H1 (cell line): ENCODE data around the gene SLFN12L. TPM values are rescaled to one million over a fixed set of nuclear protein-coding genes. Genes with fewer than 3 reads are reported as not detected.

Experiments used
- CTCF ChIA-PET: fragments of 300-600 bp; sonication (Branson Sonifier 250); formaldehyde crosslinking; loops from one replicate; lab custom pipeline; 2021; ENCODE audit not compliant: partially characterized antibody; lab: Charles Lee
- POLR2A ChIA-PET: fragments of 300-600 bp; sonication (Branson Sonifier 250); formaldehyde crosslinking; loops from one replicate; lab custom pipeline; 2021; ENCODE audit warnings: inconsistent platforms; ENCODE audit not compliant: partially characterized antibody; lab: Charles Lee
- DNase-seq, 2 experiments: peaks; one replicate each; pipeline versions ENCODE4 v3.0.0 to v3.0.0-alpha.2; 2010 to 2022; ENCODE audit warnings: low spot score in 2 of 2, low read depth in 1 of 2, mixed read lengths in 1 of 2
- FAIRE-seq: peaks from 2 replicates; lab custom pipeline; 2011; peaks lifted over from hg19 to GRCh38; lab: Jason Lieb, UNC
- H2AFZ ChIP-seq: 2 replicates; pipeline ENCODE4 v1.8.1; 2012; ENCODE audit warnings: low read length, inconsistent platforms
- H2AK5ac ChIP-seq: 2 replicates; pipeline ENCODE4 v1.6.1; 2013; ENCODE audit warnings: low read depth, low read length
- H2BK120ac ChIP-seq: replicated peaks from 2 replicates; pipeline ENCODE3; 2013; ENCODE audit warnings: low read depth, low read length, inconsistent platforms
- H2BK12ac ChIP-seq: 2 replicates; pipeline ENCODE4 v1.6.1; 2013; ENCODE audit warnings: low read depth, low read length
- H2BK15ac ChIP-seq: 2 replicates; pipeline ENCODE4 v1.6.1; 2013; ENCODE audit warnings: low read length
- H2BK20ac ChIP-seq: 2 replicates; pipeline ENCODE4 v1.6.1; 2013; ENCODE audit warnings: low read length
- H2BK5ac ChIP-seq: 2 replicates; pipeline ENCODE4 v1.6.1; 2013; ENCODE audit warnings: low read depth, low read length
- H3K14ac ChIP-seq: 2 replicates; pipeline ENCODE4 v1.6.1; 2013; ENCODE audit warnings: inconsistent platforms; ENCODE audit not compliant: insufficient read length
- H3K18ac ChIP-seq: 2 replicates; pipeline ENCODE4 v1.6.1; 2013; ENCODE audit warnings: low read length; ENCODE audit errors: extremely low read depth
- H3K23ac ChIP-seq: 2 replicates; pipeline ENCODE4 v1.6.1; 2013; ENCODE audit warnings: inconsistent platforms; ENCODE audit not compliant: insufficient read length
- H3K23me2 ChIP-seq: 2 replicates; pipeline ENCODE4 v1.6.1; 2013; ENCODE audit warnings: low read depth, low read length
- H3K27ac ChIP-seq: 2 replicates; pipeline ENCODE4 v1.6.1; 2011; ENCODE audit warnings: low read depth, low read length, inconsistent platforms
- H3K27me3 ChIP-seq, 4 experiments: replicated peaks in 1 of 4; 1 replicate in 1 of 4; 2 replicates in 3 of 4; pipeline versions ENCODE4 v1.6.1 to v1.8.1; 2011 to 2013; ENCODE audit warnings: low read length in 3 of 4, mild to moderate bottlenecking in 3 of 4, inconsistent platforms in 2 of 4, mixed read lengths in 2 of 4, moderate library complexity in 1 of 4; ENCODE audit not compliant: control insufficient read depth in 3 of 4, insufficient read depth in 3 of 4; ENCODE audit errors: extremely low read depth in 1 of 4
- H3K36me3 ChIP-seq, 4 experiments: 2 replicates each; pipeline versions ENCODE4 v1.6.1 to v1.8.1; 2011 to 2013; ENCODE audit warnings: mild to moderate bottlenecking in 4 of 4, low read length in 3 of 4, moderate library complexity in 2 of 4, control low read depth in 1 of 4, inconsistent platforms in 1 of 4; ENCODE audit not compliant: insufficient read depth in 4 of 4, control insufficient read depth in 2 of 4
- H3K4ac ChIP-seq: replicated peaks from 2 replicates; pipeline ENCODE3; 2013; ENCODE audit warnings: low read length, low read depth, mixed read lengths, inconsistent platforms; ENCODE audit not compliant: insufficient read length
- H3K4me1 ChIP-seq, 4 experiments: replicated peaks in 1 of 4; 1 replicate in 1 of 4; 2 replicates in 3 of 4; pipeline versions ENCODE4 v1.6.1 to v1.8.1; 2011 to 2013; ENCODE audit warnings: low read length in 3 of 4, inconsistent platforms in 2 of 4, mixed read lengths in 1 of 4; ENCODE audit not compliant: insufficient read depth in 4 of 4, control insufficient read depth in 3 of 4
- H3K4me2 ChIP-seq, 2 experiments: 2 replicates each; pipeline versions ENCODE4 v1.6.1 to v1.8.1; 2011 to 2013; ENCODE audit warnings: low read depth in 2 of 2, low read length in 2 of 2, control low read depth in 1 of 2, inconsistent platforms in 1 of 2, mild to moderate bottlenecking in 1 of 2; ENCODE audit not compliant: insufficient read depth in 1 of 2
- H3K4me3 ChIP-seq, 4 experiments: fragments of 200-600, 300-600 bp in 1 of 4; sonication (generic), shearing (Covaris generic), sonication (Bioruptor Twin) in 1 of 4; 2 replicates each; pipeline versions ENCODE4 v1.5.1 to v1.8.1; 2011 to 2016; ENCODE audit warnings: low read length in 4 of 4, low read depth in 3 of 4, control low read depth in 2 of 4, inconsistent platforms in 2 of 4, mild to moderate bottlenecking in 2 of 4, mixed read lengths in 1 of 4, moderate library complexity in 1 of 4; ENCODE audit not compliant: insufficient read depth in 2 of 4; ENCODE audit errors: extremely low read depth in 1 of 4
- H3K56ac ChIP-seq: replicated peaks from 2 replicates; pipeline ENCODE3; 2013; ENCODE audit warnings: low read depth, mild to moderate bottlenecking, mixed read lengths, low read length, inconsistent platforms; ENCODE audit not compliant: insufficient read length
- H3K79me1 ChIP-seq: 2 replicates; pipeline ENCODE4 v1.6.1; 2013; ENCODE audit warnings: low read depth, low read length, control low read depth
- H3K79me2 ChIP-seq, 2 experiments: 2 replicates each; pipeline versions ENCODE4 v1.6.1 to v1.8.1; 2012 to 2013; ENCODE audit warnings: low read length in 2 of 2, mild to moderate bottlenecking in 2 of 2, inconsistent platforms in 1 of 2; ENCODE audit not compliant: insufficient read depth in 2 of 2, control insufficient read depth in 1 of 2
- H3K9ac ChIP-seq, 4 experiments: replicated peaks in 1 of 4; 1 replicate in 1 of 4; 2 replicates in 3 of 4; pipeline versions ENCODE4 v1.6.1 to v1.8.1; 2011 to 2013; ENCODE audit warnings: low read depth in 3 of 4, low read length in 3 of 4, control low read depth in 2 of 4, mild to moderate bottlenecking in 2 of 4, moderate library complexity in 2 of 4, inconsistent platforms in 1 of 4; ENCODE audit errors: extremely low read depth in 1 of 4
- H3K9me3 ChIP-seq, 2 experiments: 2 replicates each; pipeline versions ENCODE4 v1.6.1 to v1.8.1; 2012 to 2013; ENCODE audit warnings: mild to moderate bottlenecking in 2 of 2, moderate library complexity in 2 of 2, control low read depth in 1 of 2, inconsistent platforms in 1 of 2, low read depth in 1 of 2, low read length in 1 of 2, mixed read lengths in 1 of 2; ENCODE audit not compliant: insufficient read depth in 2 of 2
- H4K20me1 ChIP-seq, 2 experiments: replicated peaks in 1 of 2; 2 replicates each; pipeline versions ENCODE3 to v1.8.1; 2011 to 2013; ENCODE audit warnings: inconsistent platforms in 2 of 2, low read length in 2 of 2, mild to moderate bottlenecking in 1 of 2; ENCODE audit not compliant: insufficient read depth in 2 of 2, control insufficient read depth in 1 of 2
- H4K5ac ChIP-seq: 2 replicates; pipeline ENCODE4 v1.6.1; 2013; ENCODE audit warnings: low read length, low read depth, mixed read lengths, inconsistent platforms; ENCODE audit not compliant: insufficient read length
- H4K8ac ChIP-seq: 2 replicates; pipeline ENCODE4 v1.8.0; 2013; ENCODE audit warnings: mild to moderate bottlenecking, moderate library complexity, low read length, inconsistent platforms; ENCODE audit not compliant: insufficient read depth; ENCODE audit errors: extremely low read depth
- H4K91ac ChIP-seq: replicated peaks from 2 replicates; pipeline ENCODE3; 2013; ENCODE audit warnings: low read length, mixed read lengths, inconsistent platforms; ENCODE audit not compliant: insufficient read length
- BRCA1 ChIP-seq: IDR thresholded peaks from 2 replicates; pipeline ENCODE4 v1.6.1; 2012; ENCODE audit warnings: low read depth, low read length, improper control_type of control experiment
- CTBP2 ChIP-seq: IDR thresholded peaks from 2 replicates; pipeline ENCODE4 v1.7.0; 2011; ENCODE audit warnings: borderline replicate concordance, mild to moderate bottlenecking, moderate library complexity, mixed read lengths, low read length; ENCODE audit not compliant: insufficient read depth, insufficient read length
- GABPA ChIP-seq: IDR thresholded peaks from 2 replicates; pipeline ENCODE4 v1.6.1; 2011; ENCODE audit warnings: mild to moderate bottlenecking, low read length, moderate library complexity, borderline replicate concordance; ENCODE audit not compliant: insufficient read depth
- HDAC2 ChIP-seq, 2 experiments: fragments of 300-600 bp in 1 of 2; sonication (generic) in 1 of 2; IDR thresholded peaks; 2 replicates each; pipeline ENCODE4 v1.6.1; 2011 to 2012; ENCODE audit warnings: low read depth in 2 of 2, low read length in 2 of 2, mild to moderate bottlenecking in 2 of 2, moderate library complexity in 2 of 2, borderline replicate concordance in 1 of 2, inconsistent platforms in 1 of 2
- RAD21 ChIP-seq, 2 experiments: IDR thresholded peaks in 1 of 2; conservative IDR thresholded peaks in 1 of 2; 2 replicates each; pipeline ENCODE4 v1.6.1; 2011; ENCODE audit warnings: low read depth in 2 of 2, low read length in 2 of 2, improper control_type of control experiment in 1 of 2, inconsistent platforms in 1 of 2, mild to moderate bottlenecking in 1 of 2, moderate library complexity in 1 of 2
- SIX5 ChIP-seq: IDR thresholded peaks from 2 replicates; pipeline ENCODE4 v1.6.1; 2011; ENCODE audit warnings: mild to moderate bottlenecking, low read depth, low read length
- SP4 ChIP-seq: IDR thresholded peaks from 2 replicates; pipeline ENCODE4 v1.6.1; 2012; ENCODE audit warnings: low read length, inconsistent platforms
- polyA plus RNA-seq, 7 experiments: library from polyadenylated mRNA; depleted of rRNA in 3 of 7; stranded (reverse) in 5 of 7; unstranded in 2 of 7; fragments of >200 nt in 5 of 7; fragments of 200-250 nt in 2 of 7; gene quantifications; 1 replicate in 5 of 7; 2 replicates in 1 of 7; 4 replicates in 1 of 7; pipeline versions ENCODE4 v1.2.1 to v1.2.3, GENCODE V29; 2011 to 2013; ENCODE audit warnings: missing spikeins in 2 of 7, mixed read lengths in 2 of 7
- total RNA-seq: library from RNA; stranded (reverse); fragmentation: NEBNext Ultra II Directional; extraction: Animal tissue kit (Norgen Biotek cat#: 25700); gene quantifications from 2 replicates; pipeline ENCODE4 v1.2.1, GENCODE V29; 2021
- TF ChIP-seq, protein P1 (sequence below): IDR thresholded peaks from 2 replicates; pipeline ENCODE4 v1.6.1; 2011; ENCODE audit warnings: low read depth, mild to moderate bottlenecking, low read length; ENCODE audit not compliant: insufficient read depth

SLFN12L gene
- total and polyA plus RNA-seq, 2 of the 8 experiments (the other 6 are each of a cell fraction or from before 2014, with no cell fraction given), result not detected

DNA sequence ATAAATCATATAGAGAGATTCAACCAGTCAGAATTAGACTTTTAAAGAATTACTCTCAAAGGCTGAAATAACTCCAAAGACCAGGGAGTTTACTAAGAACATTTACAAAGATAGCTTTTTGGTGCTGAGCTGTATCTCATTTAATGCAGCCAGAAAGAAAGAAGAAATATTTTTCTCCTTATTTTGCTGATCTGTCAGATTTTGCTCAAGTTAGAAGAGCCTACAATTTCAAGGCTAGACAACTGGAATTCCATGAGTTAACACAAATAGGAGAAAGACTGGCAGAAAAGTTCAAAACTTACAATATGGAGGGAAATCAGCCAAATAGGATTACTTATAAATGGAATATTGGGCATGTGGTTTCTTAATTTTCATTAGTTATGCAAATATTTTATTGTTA, 99.0 kb downstream of the SLFN12L start:
- H3K23ac ChIP-seq, result no peak overlapping the region
- no peak overlapping the region for H2BK5ac ChIP-seq
- H3K9ac ChIP-seq, result no peak overlapping the region
- peaks cover 0 to 1% of the 10 kb centered on the region in 2 experiments for H4K20me1 ChIP-seq
- no peak overlapping the region for H4K5ac ChIP-seq
- FAIRE-seq (no peak), DNase-seq (no peak)
- no peak overlapping the region for H4K8ac ChIP-seq
- TF ChIP-seq GABPA, result no peak
- no peak for TF ChIP-seq SP4
- no peak for TF ChIP-seq CTBP2
- no peak for TF ChIP-seq HDAC2 (IDR thresholded peaks at IDR 0.05; ENCODE audit: borderline replicate concordance in 1 of 2, low read depth in 2 of 2, low read length in 2 of 2)
- no peak for TF ChIP-seq SIX5
- no peak for TF ChIP-seq RAD21 (IDR thresholded peaks at IDR 0.05 in 1 of 2, conservative IDR thresholded peaks at IDR 0.05 in 1 of 2; ENCODE audit: low read depth in 2 of 2, low read length in 2 of 2)
- no peak for TF ChIP-seq BRCA1
- TF ChIP-seq, protein P1, sequence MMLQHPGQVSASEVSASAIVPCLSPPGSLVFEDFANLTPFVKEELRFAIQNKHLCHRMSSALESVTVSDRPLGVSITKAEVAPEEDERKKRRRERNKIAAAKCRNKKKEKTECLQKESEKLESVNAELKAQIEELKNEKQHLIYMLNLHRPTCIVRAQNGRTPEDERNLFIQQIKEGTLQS, result no peak
- H3K9me3 ChIP-seq, result no peaks in the 10 kb centered on the region
- H3K27me3 ChIP-seq, result peaks cover 6 to 27% (median 17%) of the 10 kb centered on the region in 4 experiments
- no peaks in the 10 kb centered on the region for H3K23me2 ChIP-seq
- ChIA-PET POLR2A (interaction anchor here (0.9 to 1.2 kb wide), 2 partner anchors 9 to 10 kb away, joined by 3 to 7 read pairs; partner anchors contain the start of gene SLFN13), CTCF (interaction anchor here (1.1 to 2.0 kb wide), 3 partner anchors 9 to 125 kb away, joined by 3 to 6 read pairs (median 4); partner anchors contain the start of gene SLFN13)
- H3K36me3 ChIP-seq, result peaks cover 0 to 6% (median 0%) of the 10 kb centered on the region in 4 experiments; a peak in 2 of 8 replicates
- H3K4me3 ChIP-seq, result no peak overlapping the region
- no peak overlapping the region for H3K27ac ChIP-seq
- H2AK5ac ChIP-seq, result no peak overlapping the region
- no peak overlapping the region for H3K4me2 ChIP-seq
- no peak overlapping the region for H3K18ac ChIP-seq
- H3K4ac ChIP-seq, result no peak overlapping the region
- H2AFZ ChIP-seq, result no peak overlapping the region
- peaks cover 0 to 4% (median 0%) of the 10 kb centered on the region in 4 experiments; a peak in 3 of 7 replicates for H3K4me1 ChIP-seq
- no peak overlapping the region for H2BK20ac ChIP-seq
- H3K79me1 ChIP-seq, result no peaks in the 10 kb centered on the region
- no peak overlapping the region for H3K56ac ChIP-seq
- no peak overlapping the region for H2BK12ac ChIP-seq
- no peak overlapping the region for H3K14ac ChIP-seq
- no peaks in the 10 kb centered on the region for H3K79me2 ChIP-seq
- H2BK120ac ChIP-seq, result no peak overlapping the region
- H4K91ac ChIP-seq, result no peak overlapping the region
- H2BK15ac ChIP-seq, result no peak overlapping the region
